Measurements from ENCODE around the gene ZNF19.

ZNF19 gene

DNA sequence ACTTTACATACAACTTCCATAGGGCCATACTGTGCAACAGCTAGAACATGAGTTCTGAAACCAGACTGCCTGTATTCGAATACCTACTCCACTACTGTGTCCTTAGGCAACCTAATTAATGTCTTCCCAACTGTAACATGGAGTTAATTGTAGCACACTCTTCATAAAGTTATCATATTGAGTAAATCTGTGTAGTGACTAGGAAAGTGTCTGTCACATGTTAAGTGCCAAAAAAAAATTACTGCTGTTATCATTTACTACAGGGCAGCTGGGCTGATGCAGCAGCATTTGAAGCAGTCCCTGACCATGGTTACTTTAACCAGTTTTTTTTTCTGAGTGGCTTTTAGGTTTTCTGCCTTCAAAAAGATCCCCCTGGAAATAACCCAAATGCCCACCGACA, 16.2 kb downstream of the ZNF19 start:
- H3K9ac ChIP-seq (ENCODE audit: low read length in 5 of 5) = no peak overlapping the region
- H3K4me3 ChIP-seq (ENCODE audit: low read depth in 1 of 5, low read length in 5 of 5) = no peak overlapping the region
- no peaks in the 10 kb centered on the region for H3K4me1 ChIP-seq (ENCODE audit: control insufficient read depth in 5 of 5, insufficient read depth in 5 of 5, low read length in 5 of 5)
- no peak overlapping the region for H3K27ac ChIP-seq (ENCODE audit: low read depth, low read length)
- peaks cover 32 to 65% (median 50%) of the 10 kb centered on the region in 5 donors for H3K36me3 ChIP-seq (ENCODE audit: control insufficient read depth in 5 of 5, insufficient read depth in 5 of 5, low read length in 5 of 5)
- no peaks in the 10 kb centered on the region for H3K9me3 ChIP-seq (ENCODE audit: control insufficient read depth in 5 of 5, low read length in 5 of 5)
- H3K27me3 ChIP-seq (ENCODE audit: control insufficient read depth in 5 of 5, insufficient read depth in 4 of 5, low read length in 5 of 5) = no peaks in the 10 kb centered on the region

DNA sequence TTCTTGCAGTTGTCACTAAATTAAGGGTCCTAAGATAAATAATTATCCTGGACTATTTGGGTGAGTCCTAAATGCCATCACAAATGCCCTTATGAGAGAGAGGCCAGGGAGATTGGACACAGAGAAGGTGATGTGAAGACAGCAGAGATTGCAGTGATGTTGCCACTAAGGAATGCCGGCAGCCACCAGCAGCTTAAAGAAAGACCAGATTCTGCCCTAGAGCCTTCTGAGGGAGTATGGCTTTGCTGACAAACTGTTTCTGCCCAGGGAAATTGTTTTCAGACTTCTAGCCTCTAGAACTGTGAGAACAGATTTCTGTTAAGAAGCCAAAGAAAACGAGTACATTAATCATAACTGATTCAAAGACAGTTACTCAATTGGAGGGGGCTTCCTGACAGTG, 17.1 kb downstream of the ZNF19 start:
- H3K4me1 ChIP-seq (ENCODE audit: control insufficient read depth in 5 of 5, insufficient read depth in 5 of 5, low read length in 5 of 5) = no peaks in the 10 kb centered on the region
- no peak overlapping the region for H3K27ac ChIP-seq (ENCODE audit: low read depth, low read length)
- peaks cover 24 to 56% (median 41%) of the 10 kb centered on the region in 5 donors for H3K36me3 ChIP-seq (ENCODE audit: control insufficient read depth in 5 of 5, insufficient read depth in 5 of 5, low read length in 5 of 5)
- no peaks in the 10 kb centered on the region for H3K27me3 ChIP-seq (ENCODE audit: control insufficient read depth in 5 of 5, insufficient read depth in 4 of 5, low read length in 5 of 5)
- no peaks in the 10 kb centered on the region for H3K9me3 ChIP-seq (ENCODE audit: control insufficient read depth in 5 of 5, low read length in 5 of 5)
- H3K9ac ChIP-seq (ENCODE audit: low read length in 5 of 5) = no peak overlapping the region
- H3K4me3 ChIP-seq (ENCODE audit: low read depth in 1 of 5, low read length in 5 of 5) = no peak overlapping the region

DNA sequence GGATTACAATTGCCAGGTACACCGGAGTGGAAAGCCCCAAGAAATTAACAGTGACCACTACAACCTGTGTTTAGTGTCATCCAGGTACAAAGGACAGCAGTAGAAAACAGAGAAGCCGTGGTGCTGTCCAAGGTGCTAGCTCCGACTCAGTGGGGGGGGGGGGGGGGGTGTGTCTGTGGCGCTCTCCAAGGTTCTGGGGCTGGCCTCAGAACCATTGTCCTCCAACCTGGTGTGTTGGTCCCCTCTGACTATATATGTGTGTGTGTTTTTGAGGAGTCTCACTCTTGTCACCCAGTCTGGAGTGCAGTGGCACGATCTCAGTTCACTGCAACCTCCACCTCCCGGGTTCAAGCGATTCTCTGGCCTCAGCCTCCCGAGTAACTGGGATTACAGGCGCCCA, 21.3 kb downstream of the ZNF19 start:
- Histone ChIP-seq H3K4me3 (ENCODE audit: low read depth in 1 of 5, low read length in 5 of 5) (no peak overlapping the region), H3K27ac (ENCODE audit: low read depth, low read length) (no peak overlapping the region), H3K36me3 (ENCODE audit: control insufficient read depth in 5 of 5, insufficient read depth in 5 of 5, low read length in 5 of 5) (peaks cover 0 to 22% (median 8%) of the 10 kb centered on the region in 5 donors), H3K4me1 (ENCODE audit: control insufficient read depth in 5 of 5, insufficient read depth in 5 of 5, low read length in 5 of 5) (peaks cover 0 to 1% (median under 1%) of the 10 kb centered on the region in 5 donors), H3K9ac (ENCODE audit: low read length in 5 of 5) (no peak overlapping the region), H3K9me3 (ENCODE audit: control insufficient read depth in 5 of 5, low read length in 5 of 5) (no peaks in the 10 kb centered on the region), H3K27me3 (ENCODE audit: control insufficient read depth in 5 of 5, insufficient read depth in 4 of 5, low read length in 5 of 5) (no peaks in the 10 kb centered on the region)

DNA sequence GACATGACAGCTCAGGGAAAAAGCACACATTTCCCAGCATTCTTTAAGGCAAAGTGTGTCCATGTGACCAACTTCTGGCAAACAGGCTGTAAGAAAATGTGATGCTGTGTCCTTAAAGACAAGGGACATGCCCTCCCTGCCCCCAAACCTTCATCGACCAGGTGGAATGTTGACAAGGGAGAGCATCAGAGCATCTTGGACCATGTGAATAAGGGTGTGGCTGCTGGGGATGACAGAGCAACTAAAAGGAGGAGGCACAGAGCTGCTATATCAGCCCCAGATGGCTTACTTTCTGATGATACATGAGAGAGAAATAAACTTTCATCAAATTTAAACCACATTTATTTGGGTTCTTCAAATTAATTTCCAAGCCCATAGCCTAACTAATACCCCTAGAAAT, 24.9 kb downstream of the ZNF19 start:
- Histone ChIP-seq H3K9ac (ENCODE audit: low read length in 5 of 5) (no peak overlapping the region), H3K36me3 (ENCODE audit: control insufficient read depth in 5 of 5, insufficient read depth in 5 of 5, low read length in 5 of 5) (no peaks in the 10 kb centered on the region), H3K9me3 (ENCODE audit: control insufficient read depth in 5 of 5, low read length in 5 of 5) (no peaks in the 10 kb centered on the region), H3K27me3 (ENCODE audit: control insufficient read depth in 5 of 5, insufficient read depth in 4 of 5, low read length in 5 of 5) (no peaks in the 10 kb centered on the region), H3K27ac (ENCODE audit: low read depth, low read length) (no peak overlapping the region), H3K4me3 (ENCODE audit: low read depth in 1 of 5, low read length in 5 of 5) (no peak overlapping the region), H3K4me1 (ENCODE audit: control insufficient read depth in 5 of 5, insufficient read depth in 5 of 5, low read length in 5 of 5) (peaks cover 3 to 22% (median 19%) of the 10 kb centered on the region in 5 donors)

DNA sequence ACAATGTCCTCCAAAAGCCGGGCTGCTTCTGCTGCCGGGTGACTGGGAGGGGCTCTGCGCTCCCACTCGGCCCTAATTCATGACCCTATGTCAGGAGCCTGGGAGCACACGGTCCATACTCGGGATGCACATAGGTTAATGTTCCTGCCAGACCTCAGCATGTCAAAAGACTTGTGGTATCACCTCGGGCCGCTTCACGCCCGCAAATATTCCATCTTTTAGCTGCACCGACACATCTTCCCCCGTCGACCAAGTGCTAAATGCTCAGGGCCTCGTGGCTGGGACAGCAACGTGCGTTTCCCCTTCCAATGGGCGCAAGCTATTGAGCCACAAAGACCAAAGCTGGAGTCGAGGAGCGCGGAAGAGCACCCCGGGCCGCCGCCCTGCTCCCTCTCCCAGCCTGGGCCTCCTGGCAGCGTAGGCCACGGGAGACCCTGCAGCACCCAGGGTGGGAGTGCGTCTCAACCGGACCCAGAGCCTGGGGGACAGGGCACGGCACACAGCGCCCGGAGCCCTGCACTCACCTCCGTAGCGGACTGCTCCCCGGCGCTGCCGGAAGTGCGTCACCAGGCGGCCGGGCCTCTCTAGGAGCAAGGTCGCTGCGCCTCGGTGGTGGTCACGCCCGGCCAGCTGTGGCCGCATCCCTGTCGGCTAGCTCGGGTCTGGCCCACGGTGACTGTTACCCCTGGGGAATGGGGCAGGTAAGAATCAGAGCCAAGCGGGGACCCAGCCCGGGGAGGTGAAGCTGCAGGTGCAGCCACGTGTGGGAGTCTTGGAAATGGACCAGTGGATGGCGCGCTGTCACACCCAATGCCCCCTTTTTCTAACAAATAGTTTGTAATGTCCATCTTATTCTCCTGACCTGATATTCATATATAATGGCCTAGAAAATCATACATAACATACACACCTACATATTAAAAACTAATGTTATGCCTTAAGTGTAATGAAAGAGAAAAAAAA, 27.2 kb downstream of the ZNF19 start, which contains the start of gene ZNF23:
Gene ZNF23, minus strand, starts transcription at position 562 of the 963 bp plus-strand sequence. CDS start 5,451 bp downstream, outside the sequence.
- H3K27ac ChIP-seq (ENCODE audit: low read depth, low read length) = peak within 1 kb of the TSS; percentile 68
- no peaks in the 10 kb centered on the region for H3K9me3 ChIP-seq (ENCODE audit: control insufficient read depth in 5 of 5, low read length in 5 of 5)
- peak within 1 kb of the TSS; percentile 84 to 100 (median 97) for H3K4me3 ChIP-seq (ENCODE audit: low read depth in 1 of 5, low read length in 5 of 5)
- no peaks in the 10 kb centered on the region for H3K27me3 ChIP-seq (ENCODE audit: control insufficient read depth in 5 of 5, insufficient read depth in 4 of 5, low read length in 5 of 5)
- peaks cover 3 to 22% (median 19%) of the 10 kb centered on the region in 5 donors for H3K4me1 ChIP-seq (ENCODE audit: control insufficient read depth in 5 of 5, insufficient read depth in 5 of 5, low read length in 5 of 5)
- H3K36me3 ChIP-seq (ENCODE audit: control insufficient read depth in 5 of 5, insufficient read depth in 5 of 5, low read length in 5 of 5) = no peaks in the 10 kb centered on the region
- peak within 1 kb of the TSS; percentile 79 to 100 (median 91) for H3K9ac ChIP-seq (ENCODE audit: low read length in 5 of 5)

DNA sequence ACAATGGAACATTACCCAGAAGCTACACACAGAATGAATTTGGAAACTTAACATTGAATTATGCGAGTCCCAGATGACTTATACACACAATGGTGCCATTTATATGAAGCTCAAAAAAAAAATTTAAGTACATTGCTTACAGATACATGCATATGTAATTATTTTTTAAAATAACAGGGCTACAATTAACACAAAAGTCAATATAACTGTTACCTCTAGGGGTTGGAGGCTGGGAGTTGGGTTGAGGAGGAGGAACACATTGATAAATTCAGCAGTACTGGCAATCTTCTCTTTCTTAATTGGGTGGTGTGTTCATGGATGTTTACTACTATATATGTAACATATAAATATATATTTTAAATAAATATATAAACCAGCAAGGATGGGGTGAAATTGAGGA, 28.2 kb downstream of the ZNF19 start:
- Histone ChIP-seq H3K27me3 (ENCODE audit: control insufficient read depth in 5 of 5, insufficient read depth in 4 of 5, low read length in 5 of 5) (no peaks in the 10 kb centered on the region), H3K4me3 (ENCODE audit: low read depth in 1 of 5, low read length in 5 of 5) (peak overlapping the region in 4 of 5 donors; percentile 84 to 100 (median 97)), H3K36me3 (ENCODE audit: control insufficient read depth in 5 of 5, insufficient read depth in 5 of 5, low read length in 5 of 5) (peaks cover 0 to 9% (median 9%) of the 10 kb centered on the region in 5 donors), H3K9me3 (ENCODE audit: control insufficient read depth in 5 of 5, low read length in 5 of 5) (no peaks in the 10 kb centered on the region), H3K4me1 (ENCODE audit: control insufficient read depth in 5 of 5, insufficient read depth in 5 of 5, low read length in 5 of 5) (peaks cover 3 to 22% (median 19%) of the 10 kb centered on the region in 5 donors), H3K27ac (ENCODE audit: low read depth, low read length) (no peak overlapping the region), H3K9ac (ENCODE audit: low read length in 5 of 5) (peak overlapping the region in 1 of 5 donors; percentile 79)

DNA sequence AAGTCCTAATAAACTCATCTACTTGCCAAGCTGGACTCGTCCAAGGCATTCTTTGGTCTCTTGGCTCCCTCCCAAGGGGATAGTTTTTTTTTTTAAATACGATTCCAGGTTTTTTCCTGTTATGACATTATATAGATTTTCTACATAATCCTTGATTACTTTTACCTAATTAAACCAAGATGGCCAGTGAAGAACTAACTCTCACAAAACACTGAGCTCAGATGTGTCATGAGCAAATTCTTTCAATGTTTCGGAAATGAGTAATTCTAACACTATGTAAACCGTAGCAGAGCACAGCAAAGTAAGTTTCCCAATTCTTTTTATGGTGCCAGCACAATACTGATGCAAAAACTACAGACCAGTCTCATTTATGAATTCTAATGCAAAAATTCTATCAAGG, 28.9 kb downstream of the ZNF19 start:
- no peak overlapping the region for H3K9ac ChIP-seq (ENCODE audit: low read length in 5 of 5)
- H3K27me3 ChIP-seq (ENCODE audit: control insufficient read depth in 5 of 5, insufficient read depth in 4 of 5, low read length in 5 of 5) = no peaks in the 10 kb centered on the region
- H3K36me3 ChIP-seq (ENCODE audit: control insufficient read depth in 5 of 5, insufficient read depth in 5 of 5, low read length in 5 of 5) = peaks cover 4 to 16% (median 15%) of the 10 kb centered on the region in 5 donors
- H3K9me3 ChIP-seq (ENCODE audit: control insufficient read depth in 5 of 5, low read length in 5 of 5) = no peaks in the 10 kb centered on the region
- peaks cover 3 to 22% (median 19%) of the 10 kb centered on the region in 5 donors for H3K4me1 ChIP-seq (ENCODE audit: control insufficient read depth in 5 of 5, insufficient read depth in 5 of 5, low read length in 5 of 5)
- H3K4me3 ChIP-seq (ENCODE audit: low read depth in 1 of 5, low read length in 5 of 5) = no peak overlapping the region
- no peak overlapping the region for H3K27ac ChIP-seq (ENCODE audit: low read depth, low read length)

DNA sequence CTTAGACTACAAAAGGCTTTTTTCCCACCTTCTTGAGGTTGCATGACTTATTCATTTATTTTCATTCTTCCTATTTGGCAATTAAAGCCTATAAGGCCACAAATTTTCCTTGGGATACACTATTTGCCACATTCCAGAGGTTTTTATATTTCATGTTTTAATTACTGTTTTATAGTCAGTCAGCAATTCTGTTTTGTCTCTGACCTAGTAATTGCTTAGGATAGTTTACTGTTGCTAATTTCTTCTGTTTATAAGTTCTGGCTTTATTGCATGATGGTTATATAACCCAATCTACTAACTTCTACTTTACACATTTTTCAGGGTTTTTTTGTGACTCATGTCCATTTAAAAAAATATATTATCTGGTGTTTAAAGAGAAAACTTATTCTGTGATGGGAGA, 29.6 kb downstream of the ZNF19 start:
- Histone ChIP-seq H3K9ac (ENCODE audit: low read length in 5 of 5) (no peak overlapping the region), H3K4me1 (ENCODE audit: control insufficient read depth in 5 of 5, insufficient read depth in 5 of 5, low read length in 5 of 5) (peaks cover 3 to 22% (median 19%) of the 10 kb centered on the region in 5 donors), H3K27me3 (ENCODE audit: control insufficient read depth in 5 of 5, insufficient read depth in 4 of 5, low read length in 5 of 5) (no peaks in the 10 kb centered on the region), H3K9me3 (ENCODE audit: control insufficient read depth in 5 of 5, low read length in 5 of 5) (peaks cover 0 to 2% (median 0%) of the 10 kb centered on the region in 5 donors), H3K4me3 (ENCODE audit: low read depth in 1 of 5, low read length in 5 of 5) (no peak overlapping the region), H3K27ac (ENCODE audit: low read depth, low read length) (no peak overlapping the region), H3K36me3 (ENCODE audit: control insufficient read depth in 5 of 5, insufficient read depth in 5 of 5, low read length in 5 of 5) (peaks cover 4 to 23% (median 22%) of the 10 kb centered on the region in 5 donors)

DNA sequence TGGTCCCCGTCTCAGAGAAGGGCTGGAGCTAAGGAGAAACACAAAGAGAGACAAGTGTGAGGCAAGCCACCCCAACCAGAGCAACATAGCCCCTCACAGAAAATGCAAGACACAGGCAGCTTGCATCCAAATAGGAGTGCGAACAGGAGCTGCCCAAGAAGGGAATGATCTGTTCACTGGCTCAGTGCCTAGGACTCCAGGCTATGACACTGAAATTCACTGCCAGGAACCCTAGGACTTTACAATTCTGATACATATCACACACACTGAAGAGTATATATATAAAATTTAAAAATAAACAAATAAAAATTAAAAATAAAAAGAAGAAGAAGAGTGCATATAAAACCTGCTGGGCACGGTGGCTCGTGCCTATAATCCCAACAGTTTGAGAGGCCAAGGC, 32.3 kb downstream of the ZNF19 start:
- no peak overlapping the region for H3K4me3 ChIP-seq (ENCODE audit: low read depth in 1 of 5, low read length in 5 of 5)

DNA sequence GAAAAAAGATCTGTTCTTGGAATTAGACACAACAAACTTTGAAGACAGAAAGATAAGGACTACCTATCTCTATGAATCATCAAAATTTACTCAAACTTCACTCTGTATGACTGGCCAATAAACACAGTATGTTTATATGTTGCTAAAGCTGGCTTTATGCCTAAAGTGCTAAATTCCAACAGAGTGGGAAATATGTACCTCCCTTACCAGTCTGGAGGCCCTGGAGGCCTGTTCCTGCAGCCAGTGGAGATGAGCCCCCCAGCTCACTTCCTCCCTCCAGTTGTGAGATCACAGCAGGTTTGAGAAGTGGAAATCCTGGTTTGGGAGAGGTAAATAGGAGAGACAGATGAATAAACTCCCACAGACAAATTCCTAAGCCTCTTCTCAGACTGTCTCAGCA, 36.1 kb downstream of the ZNF19 start:
- H3K27me3 ChIP-seq (ENCODE audit: control insufficient read depth in 5 of 5, insufficient read depth in 4 of 5, low read length in 5 of 5) = no peaks in the 10 kb centered on the region
- peaks cover 50 to 87% (median 84%) of the 10 kb centered on the region in 5 donors for H3K36me3 ChIP-seq (ENCODE audit: control insufficient read depth in 5 of 5, insufficient read depth in 5 of 5, low read length in 5 of 5)
- peaks cover 35 to 54% (median 44%) of the 10 kb centered on the region in 5 donors for H3K9me3 ChIP-seq (ENCODE audit: control insufficient read depth in 5 of 5, low read length in 5 of 5)
- peak overlapping the region in 1 of 5 donors; percentile 5 for H3K4me3 ChIP-seq (ENCODE audit: low read depth in 1 of 5, low read length in 5 of 5)
- H3K27ac ChIP-seq (ENCODE audit: low read depth, low read length) = no peak overlapping the region
- H3K9ac ChIP-seq (ENCODE audit: low read length in 5 of 5) = no peak overlapping the region
- peaks cover 0 to 4% (median 0%) of the 10 kb centered on the region in 5 donors for H3K4me1 ChIP-seq (ENCODE audit: control insufficient read depth in 5 of 5, insufficient read depth in 5 of 5, low read length in 5 of 5)

More for the DNA sequence above, 32.3 kb downstream of the ZNF19 start:
- no peak overlapping the region for H3K9ac ChIP-seq (ENCODE audit: low read length in 5 of 5)
- no peaks in the 10 kb centered on the region for H3K27me3 ChIP-seq (ENCODE audit: control insufficient read depth in 5 of 5, insufficient read depth in 4 of 5, low read length in 5 of 5)
- peaks cover 16 to 50% (median 49%) of the 10 kb centered on the region in 5 donors for H3K36me3 ChIP-seq (ENCODE audit: control insufficient read depth in 5 of 5, insufficient read depth in 5 of 5, low read length in 5 of 5)
- H3K27ac ChIP-seq (ENCODE audit: low read depth, low read length) = no peak overlapping the region
- H3K4me1 ChIP-seq (ENCODE audit: control insufficient read depth in 5 of 5, insufficient read depth in 5 of 5, low read length in 5 of 5) = peaks cover 3 to 15% (median 12%) of the 10 kb centered on the region in 5 donors
- peaks cover 1 to 18% (median 6%) of the 10 kb centered on the region in 5 donors for H3K9me3 ChIP-seq (ENCODE audit: control insufficient read depth in 5 of 5, low read length in 5 of 5)

All from subcutaneous abdominal adipose tissue (tissue), 5 donors.